HepG2 (cell line): ENCODE data around the gene NPPC. TPM values are rescaled to one million over a fixed set of nuclear protein-coding genes. Genes with fewer than 3 reads are reported as not detected.

ENCODE experiments used
- AHDC1 ChIP-seq: sonication (generic); formaldehyde crosslinking; IDR thresholded peaks from 2 replicates; pipeline ENCODE4 v1.5.1; 2020; ENCODE audit warnings: mild to moderate bottlenecking, missing genetic modification reagents, borderline replicate concordance
- BATF2 ChIP-seq: sonication (generic); formaldehyde crosslinking; IDR thresholded peaks from 2 replicates; pipeline ENCODE4 v1.8.0; 2022; ENCODE audit warnings: mild to moderate bottlenecking, missing genetic modification reagents, moderate library complexity
- HIC2 ChIP-seq: sonication (generic); formaldehyde crosslinking; IDR thresholded peaks from 2 replicates; pipeline ENCODE4 v1.9.0; 2022; ENCODE audit warnings: low read depth, missing genetic modification reagents
- MAF1 ChIP-seq: sonication (generic); formaldehyde crosslinking; IDR thresholded peaks from 2 replicates; pipeline ENCODE4 v1.5.0; 2020; ENCODE audit warnings: missing genetic modification reagents, borderline replicate concordance
- MED13 ChIP-seq: sonication (generic); formaldehyde crosslinking; IDR thresholded peaks from 2 replicates; pipeline ENCODE4 v1.5.0; 2020; ENCODE audit warnings: missing genetic modification reagents
- NFIB ChIP-seq: sonication (generic); formaldehyde crosslinking; IDR thresholded peaks from 2 replicates; pipeline ENCODE4 v1.9.0; 2021; ENCODE audit warnings: missing genetic modification reagents, mild to moderate bottlenecking, borderline replicate concordance
- NONO ChIP-seq, 2 experiments: fragments of 450-650 bp in 1 of 2; sonication (generic) in 1 of 2; formaldehyde crosslinking in 1 of 2; IDR thresholded peaks in 1 of 2; conservative IDR thresholded peaks in 1 of 2; 2 replicates each; pipeline versions ENCODE4 v1.6.1 to v1.8.0; 2017 to 2022; ENCODE audit warnings: mild to moderate bottlenecking in 1 of 2, missing genetic modification reagents in 1 of 2, moderate library complexity in 1 of 2
- PAF1 ChIP-seq: IDR thresholded peaks from 2 replicates; pipeline ENCODE4 v1.6.1; 2016; ENCODE audit warnings: missing genetic modification reagents, missing compliant biosample characterization
- PITX1 ChIP-seq: sonication (generic); formaldehyde crosslinking; IDR thresholded peaks from 2 replicates; pipeline ENCODE4 v1.5.1; 2020; ENCODE audit warnings: mild to moderate bottlenecking, missing genetic modification reagents
- ZNF138 ChIP-seq: sonication (generic); formaldehyde crosslinking; IDR thresholded peaks from 2 replicates; pipeline ENCODE4 v1.5.0; 2020; ENCODE audit warnings: mild to moderate bottlenecking, low read depth, missing genetic modification reagents
- ZNF142 ChIP-seq: sonication (generic); formaldehyde crosslinking; IDR thresholded peaks from 2 replicates; pipeline ENCODE4 v1.4.0; 2020; ENCODE audit warnings: missing genetic modification reagents
- ZNF550 ChIP-seq: sonication (generic); formaldehyde crosslinking; IDR thresholded peaks from 2 replicates; pipeline ENCODE4 v1.4.0; 2020; ENCODE audit warnings: mild to moderate bottlenecking, missing genetic modification reagents, borderline replicate concordance
- ZNF788 ChIP-seq: sonication (generic); formaldehyde crosslinking; IDR thresholded peaks from 2 replicates; pipeline ENCODE4 v1.5.0; 2020; ENCODE audit warnings: mild to moderate bottlenecking, missing genetic modification reagents, borderline replicate concordance
- polyA plus RNA-seq, 8 experiments: library from polyadenylated mRNA; depleted of rRNA in 3 of 8; stranded (reverse) in 7 of 8; unstranded in 1 of 8; fragments of >200 nt; fragmentation: Illumina TruSeq in 4 of 8; extraction: Trizol in 4 of 8; gene quantifications; 2 replicates each; pipeline versions ENCODE4 v1.2.1 to v1.2.3, GENCODE V29; 2011 to 2016; ENCODE audit warnings: low read depth in 4 of 8, missing spikeins in 1 of 8, mixed read lengths in 1 of 8; ENCODE audit not compliant: insufficient read depth in 1 of 8
- total RNA-seq, 5 experiments: library from RNA; depleted of rRNA; stranded (reverse); fragments of >200 nt; fragmentation: Illumina TruSeq; extraction: Trizol; gene quantifications; 2 replicates each; pipeline ENCODE4 v1.2.3, GENCODE V29; 2016; ENCODE audit warnings: low read depth in 1 of 5

Gene NPPC
- total and polyA plus RNA-seq, 2 of the 13 experiments (the other 11 are each of a cell fraction or from before 2014, with no cell fraction given): 0.11 TPM; not detected in 1

- TF ChIP-seq MED13 (CRISPR knock-in tag): no peak
- TF ChIP-seq BATF2: peak; percentile 68; the same call in 1 of the 2 replicates
- TF ChIP-seq PAF1 (CRISPR knock-in tag): no peak
- no peak for TF ChIP-seq NONO (IDR thresholded peaks at IDR 0.05)
- 0 out of 2 replicates have a peak, but pooled peaks have one; percentile 63 for TF ChIP-seq NONO (CRISPR knock-in tag; conservative IDR thresholded peaks at IDR 0.05)
- TF ChIP-seq NFIB (CRISPR knock-in tag): no peak
- no peak for TF ChIP-seq HIC2 (CRISPR knock-in tag)
- TF ChIP-seq MAF1 (CRISPR knock-in tag): no peak
- TF ChIP-seq ZNF142 (CRISPR knock-in tag): peak; percentile 76
- peak; percentile 30; the same call in 1 of the 2 replicates for TF ChIP-seq PITX1 (CRISPR knock-in tag)
- TF ChIP-seq ZNF138 (CRISPR knock-in tag): 0 out of 2 replicates have a peak, but pooled peaks have one; percentile 33
- no peak; the same call in 1 of the 2 replicates for TF ChIP-seq ZNF550 (CRISPR knock-in tag)
- TF ChIP-seq ZNF788: peak; percentile 11; the same call in 1 of the 2 replicates
- no peak for TF ChIP-seq AHDC1 (CRISPR knock-in tag)
These were observed 655 bp downstream of the NPPC start (continued) for GRCh38 chr2:231925303-231926179.
